Activated T-cell treated with anti-CD3 and anti-CD28 coated beads, Interleukin-2, amount 50 U/mL, for 48 hours (primary cell): ENCODE measurements around the gene CHRM5.

Experiments used
- DNase-seq, 2 experiments: peaks; one replicate each; pipeline ENCODE4 v3.0.0-alpha.2; 2020

The CHRM5 gene

DNA sequence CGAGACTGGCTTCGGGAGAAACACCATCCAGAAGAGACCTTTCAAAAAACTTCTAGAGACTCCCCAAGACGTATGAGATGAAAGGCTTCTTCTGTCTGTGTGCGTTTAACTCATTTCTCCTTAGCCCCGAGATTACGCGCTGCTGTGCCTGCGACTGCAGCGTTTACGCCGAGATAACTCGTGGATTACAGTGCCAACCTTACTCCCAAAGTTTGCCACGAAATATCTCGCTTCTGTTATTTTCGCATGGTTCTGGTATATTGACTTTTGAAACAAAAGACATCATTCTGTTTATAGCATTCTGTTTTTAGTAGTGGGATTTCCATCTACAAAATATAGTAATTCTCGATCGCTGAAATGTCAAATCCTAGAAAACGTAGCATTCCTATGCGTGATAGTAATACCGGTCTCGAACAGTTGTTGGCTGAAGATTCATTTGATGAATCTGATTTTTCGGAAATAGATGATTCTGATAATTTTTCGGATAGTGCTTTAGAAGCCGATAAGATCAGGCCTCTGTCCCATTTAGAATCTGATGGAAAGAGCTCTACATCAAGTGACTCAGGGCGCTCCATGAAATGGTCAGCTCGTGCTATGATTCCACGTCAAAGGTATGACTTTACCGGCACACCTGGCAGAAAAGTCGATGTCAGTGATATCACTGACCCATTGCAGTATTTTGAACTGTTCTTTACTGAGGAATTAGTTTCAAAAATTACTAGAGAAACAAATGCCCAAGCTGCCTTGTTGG is 134.1 kb downstream of the CHRM5 start:
- no peak for DNase-seq

DNA sequence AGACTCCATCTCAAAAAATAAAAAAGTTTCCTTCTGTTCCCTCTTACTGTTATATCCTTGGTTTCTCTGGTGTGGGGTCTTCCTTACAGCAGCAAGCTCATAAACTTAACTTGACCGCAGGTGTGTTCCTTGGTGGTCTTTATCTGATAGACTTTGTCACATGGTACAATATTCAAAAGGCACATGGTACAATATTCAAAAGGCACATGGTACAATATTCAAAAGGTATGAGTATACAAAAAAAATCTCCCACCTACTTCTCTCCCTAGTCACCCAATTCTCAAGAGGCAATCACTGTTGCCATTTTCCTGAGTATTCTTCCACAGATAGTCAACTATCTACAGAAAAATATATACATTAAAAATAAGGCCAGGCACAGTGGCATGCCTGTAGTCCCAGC is 138.1 kb downstream of the CHRM5 start:
- no peak for DNase-seq

DNA sequence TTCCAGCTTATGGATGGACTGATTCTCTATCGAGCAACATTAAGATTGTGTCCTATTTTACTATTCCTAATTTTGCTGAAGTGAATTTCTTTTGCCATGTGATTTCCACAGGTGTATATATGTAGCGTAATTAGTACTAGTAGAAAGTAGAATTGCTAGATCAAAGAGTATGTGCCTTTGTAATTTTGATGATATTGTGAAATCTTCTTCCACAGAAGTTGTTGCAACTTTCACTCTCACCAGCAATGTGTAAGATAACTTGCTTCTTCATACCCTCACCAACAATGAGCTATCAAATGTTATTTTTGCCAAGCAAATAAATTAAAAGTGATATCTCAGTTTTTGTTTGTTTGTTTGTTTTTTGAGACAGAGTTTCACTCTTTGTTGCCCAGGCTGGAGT is 139.0 kb downstream of the CHRM5 start:
- no peak for DNase-seq

DNA sequence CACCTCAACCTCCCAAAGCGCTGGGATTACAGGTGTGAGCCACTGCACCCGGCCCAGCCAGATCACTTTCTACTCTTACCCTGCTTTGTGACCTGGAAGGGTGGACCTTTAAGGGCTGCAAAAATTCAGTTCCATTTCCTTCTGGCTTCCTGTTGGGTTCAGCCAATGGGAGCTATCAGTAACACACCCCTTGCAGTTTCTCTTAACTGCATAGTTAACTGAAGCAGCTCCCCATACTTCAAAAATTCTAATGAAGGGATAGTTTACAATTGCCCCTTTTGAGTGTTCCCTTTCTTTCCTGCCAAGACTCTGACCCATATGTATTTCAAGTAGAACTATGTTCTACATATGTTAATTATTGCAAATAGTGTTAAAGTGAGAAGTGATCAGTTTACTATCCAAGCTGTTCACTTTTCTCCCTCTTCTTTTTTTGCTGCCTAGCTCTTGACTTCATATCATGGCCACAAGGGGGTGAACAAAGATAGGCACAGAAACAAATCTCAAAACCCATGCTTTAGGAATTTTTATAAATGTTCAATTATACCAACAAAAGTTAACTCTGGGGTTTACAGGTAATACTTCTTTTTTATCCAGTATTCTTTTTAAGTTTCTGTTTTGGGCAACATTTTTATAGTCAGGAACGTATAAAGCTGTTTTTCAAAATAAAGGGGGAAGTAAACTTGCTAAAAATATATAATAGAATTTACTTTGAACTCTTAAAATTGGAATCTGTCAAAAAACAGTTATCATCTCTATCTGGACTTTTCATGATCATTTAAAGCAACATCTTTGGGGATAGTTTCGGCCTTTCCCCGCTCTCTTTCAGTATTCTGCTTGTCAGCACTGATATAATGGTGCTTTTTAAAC is 141.7 kb downstream of the CHRM5 start:
- no peak for DNase-seq

DNA sequence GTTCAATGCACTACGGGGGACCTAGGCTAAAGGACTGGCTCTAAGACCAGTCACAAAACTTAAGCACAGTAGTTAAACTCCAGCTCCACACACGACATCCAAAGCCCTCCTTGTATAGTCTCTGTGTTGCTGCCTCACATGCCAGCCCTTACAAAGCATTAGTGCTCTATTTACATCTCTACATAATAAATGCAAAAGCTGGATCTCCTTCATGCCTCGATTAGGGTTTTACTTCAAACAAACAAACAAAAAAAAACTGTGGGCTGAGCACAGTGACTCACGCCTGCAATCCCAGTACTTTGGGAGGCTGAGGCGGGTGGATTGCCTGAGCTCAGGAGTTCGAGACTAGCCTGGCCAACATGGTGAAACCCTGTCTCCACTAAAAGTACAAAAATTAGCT is 143.2 kb downstream of the CHRM5 start:
- no peak for DNase-seq

DNA sequence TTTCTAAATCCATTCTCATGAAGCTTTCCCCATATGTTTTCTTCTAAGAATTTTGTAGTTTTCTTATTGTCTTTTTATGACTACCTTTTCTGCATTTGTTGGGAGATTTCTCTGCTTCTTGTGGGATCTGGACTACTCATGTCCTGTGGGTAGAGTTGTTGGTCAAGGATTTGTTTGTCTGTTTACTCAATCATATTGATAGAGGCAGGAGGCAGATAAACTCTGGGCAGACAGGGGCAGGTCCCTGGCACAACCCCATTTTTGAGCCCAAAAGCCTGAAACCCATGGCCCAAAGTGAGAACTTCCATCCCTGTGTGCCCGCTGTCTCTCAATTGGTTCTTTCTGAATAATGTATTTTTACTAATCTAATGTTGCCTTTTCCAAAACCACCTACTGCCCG is 145.9 kb downstream of the CHRM5 start:
- DNase-seq = no peak

DNA sequence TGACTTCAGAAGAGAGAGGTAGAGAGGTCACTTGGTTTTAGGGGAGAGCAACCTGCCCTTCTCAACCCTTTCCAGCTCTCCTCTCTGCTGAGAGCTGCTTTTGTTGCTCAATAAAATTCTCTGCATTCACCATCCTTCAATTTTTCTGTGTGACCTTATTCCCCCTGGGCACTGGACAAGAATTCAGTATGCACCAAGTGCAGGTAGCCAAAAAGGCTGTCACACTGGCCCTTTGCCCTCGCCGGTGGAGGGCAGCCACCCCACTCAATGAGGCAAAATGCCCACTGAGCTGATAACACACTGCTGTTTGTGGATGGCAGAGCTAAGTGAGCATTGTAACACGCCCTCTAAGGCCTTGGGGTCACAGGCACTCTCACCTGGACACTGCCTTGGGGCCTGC is 146.4 kb downstream of the CHRM5 start:
- no peak for DNase-seq

DNA sequence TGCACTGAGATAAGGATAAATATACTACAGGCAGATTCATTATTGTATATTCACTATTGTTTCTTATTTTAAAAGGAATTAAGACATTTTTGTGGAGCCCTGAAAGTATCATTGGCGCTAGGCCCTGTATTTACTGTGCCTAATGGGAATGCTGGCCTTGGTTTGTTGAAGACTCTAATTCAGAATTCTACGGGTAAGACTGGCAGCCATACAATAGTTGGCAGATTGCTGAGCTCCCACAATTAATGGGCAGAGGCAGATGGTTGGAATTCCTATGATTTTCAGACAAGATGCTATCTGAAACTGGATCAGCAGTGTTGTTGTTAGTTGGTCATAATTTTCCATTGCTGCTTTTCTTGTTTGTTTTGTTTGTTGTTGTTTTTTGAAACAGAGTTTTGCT is 148.3 kb downstream of the CHRM5 start:
- DNase-seq = no peak
